ENCODE data around the gene CAPZA1.

CAPZA1 gene

GRCh38 chr1:112676543-112676942 lies 56.9 kb downstream of the CAPZA1 start:
- no peak for DNase-seq (ENCODE audit: low spot score)

GRCh38 chr1:112677501-112677900 lies 57.9 kb downstream of the CAPZA1 start:
- no peak for DNase-seq (ENCODE audit: low spot score)

- no peak for DNase-seq (ENCODE audit: low spot score)
Observed at GRCh38 chr1:112678605-112679004, 59.0 kb downstream of the CAPZA1 start.

GRCh38 chr1:112685913-112686312 lies 66.3 kb downstream of the CAPZA1 start:
- no peak for DNase-seq (ENCODE audit: low spot score)

- no peak for DNase-seq (ENCODE audit: low spot score)
Observed at GRCh38 chr1:112686417-112686816, 66.8 kb downstream of the CAPZA1 start.

GRCh38 chr1:112686835-112687234 lies 67.2 kb downstream of the CAPZA1 start:
- no peak for DNase-seq (ENCODE audit: low spot score)

GRCh38 chr1:112687361-112687760 lies 67.7 kb downstream of the CAPZA1 start:
- no peak for DNase-seq (ENCODE audit: low spot score)

- DNase-seq (ENCODE audit: low spot score) = no peak
Observed at GRCh38 chr1:112687785-112688496, 68.3 kb downstream of the CAPZA1 start.

GRCh38 chr1:112688781-112689193 lies 69.2 kb downstream of the CAPZA1 start:
- DNase-seq (ENCODE audit: low spot score) = no peak

GRCh38 chr1:112689196-112689841 lies 69.7 kb downstream of the CAPZA1 start:
- DNase-seq (ENCODE audit: low spot score) = no peak

GRCh38 chr1:112689842-112690237 lies 70.2 kb downstream of the CAPZA1 start:
- no peak for DNase-seq (ENCODE audit: low spot score)

GRCh38 chr1:112692681-112693080 lies 73.0 kb downstream of the CAPZA1 start:
- no peak for DNase-seq (ENCODE audit: low spot score)

- no peak for DNase-seq (ENCODE audit: low spot score)
Observed at GRCh38 chr1:112693821-112694220, 74.2 kb downstream of the CAPZA1 start.

- DNase-seq (ENCODE audit: low spot score) = no peak
Observed at GRCh38 chr1:112694363-112694929, 74.8 kb downstream of the CAPZA1 start.

GRCh38 chr1:112695276-112695675 lies 75.6 kb downstream of the CAPZA1 start:
- no peak for DNase-seq (ENCODE audit: low spot score)

GRCh38 chr1:112696578-112697314 lies 77.1 kb downstream of the CAPZA1 start:
- DNase-seq (ENCODE audit: low spot score) = no peak

- DNase-seq (ENCODE audit: low spot score) = no peak
Observed at GRCh38 chr1:112697781-112698201, 78.2 kb downstream of the CAPZA1 start.

GRCh38 chr1:112698366-112699310 lies 79.0 kb downstream of the CAPZA1 start:
- no peak for DNase-seq (ENCODE audit: low spot score)

- no peak for DNase-seq (ENCODE audit: low spot score)
Observed at GRCh38 chr1:112699425-112700144, 80.0 kb downstream of the CAPZA1 start.

- DNase-seq (ENCODE audit: low spot score) = peak; percentile 89
Observed at GRCh38 chr1:112700290-112701226, 80.9 kb downstream of the CAPZA1 start.

Data from AG08396 (cell line).